Measurements from ENCODE around the gene SKOR1. TPM values are rescaled to one million over a fixed set of nuclear protein-coding genes. Genes with fewer than 3 reads are reported as not detected.

Gene SKOR1
- total RNA-seq, 1 donor from 2014 or later: under 0.01 TPM

GRCh38 chr15:67839929-67840748 lies 14.8 kb downstream of the SKOR1 start, which contains the start of gene RNU6-1:
Gene RNU6-1, minus strand, starts transcription at chr15:67840045.
- FAIRE-seq: no peak
- Histone ChIP-seq H3K36me3 (ENCODE audit: control insufficient read depth, insufficient read depth, low read length) (no peaks in the 10 kb centered on the region), H3K27me3 (ENCODE audit: control insufficient read depth, insufficient read depth, low read length) (peaks cover 9% of the 10 kb centered on the region), H3K4me3 (ENCODE audit: low read depth, low read length) (peak within 1 kb of the TSS; percentile 93)
- TF ChIP-seq CTCF (IDR thresholded peaks at IDR 0.05; ENCODE audit: insufficient read depth, low read length, severe bottlenecking): no peak
- DNase-seq (ENCODE audit: low read depth): peak; percentile 81

- peak overlapping the region; percentile 93 for H3K4me3 ChIP-seq (ENCODE audit: low read depth, low read length)
- peaks cover 3% of the 10 kb centered on the region for H3K27me3 ChIP-seq (ENCODE audit: control insufficient read depth, insufficient read depth, low read length)
- no peak for TF ChIP-seq CTCF (IDR thresholded peaks at IDR 0.05; ENCODE audit: insufficient read depth, low read length, severe bottlenecking)
- FAIRE-seq: no peak
- DNase-seq (ENCODE audit: low read depth): peak; percentile 19
- no peaks in the 10 kb centered on the region for H3K36me3 ChIP-seq (ENCODE audit: control insufficient read depth, insufficient read depth, low read length)
These were observed 15.6 kb downstream of the SKOR1 start for GRCh38 chr15:67840749-67841512.

GRCh38 chr15:67841513-67841762 lies 16.1 kb downstream of the SKOR1 start:
- Histone ChIP-seq H3K4me3 (ENCODE audit: low read depth, low read length) (no peak overlapping the region), H3K27me3 (ENCODE audit: control insufficient read depth, insufficient read depth, low read length) (peaks cover 3% of the 10 kb centered on the region), H3K36me3 (ENCODE audit: control insufficient read depth, insufficient read depth, low read length) (no peaks in the 10 kb centered on the region)
- no peak for FAIRE-seq
- no peak for TF ChIP-seq CTCF (IDR thresholded peaks at IDR 0.05; ENCODE audit: insufficient read depth, low read length, severe bottlenecking)
- DNase-seq (ENCODE audit: low read depth): no peak

- Histone ChIP-seq H3K27me3 (ENCODE audit: control insufficient read depth, insufficient read depth, low read length) (no peaks in the 10 kb centered on the region), H3K4me3 (ENCODE audit: low read depth, low read length) (no peak overlapping the region), H3K36me3 (ENCODE audit: control insufficient read depth, insufficient read depth, low read length) (no peaks in the 10 kb centered on the region)
- no peak for TF ChIP-seq CTCF (IDR thresholded peaks at IDR 0.05; ENCODE audit: insufficient read depth, low read length, severe bottlenecking)
- DNase-seq (ENCODE audit: low read depth) (no peak), FAIRE-seq (no peak)
These were observed 17.8 kb downstream of the SKOR1 start for GRCh38 chr15:67843092-67843501.

- Histone ChIP-seq H3K36me3 (ENCODE audit: control insufficient read depth, insufficient read depth, low read length) (no peaks in the 10 kb centered on the region), H3K4me3 (ENCODE audit: low read depth, low read length) (no peak overlapping the region), H3K27me3 (ENCODE audit: control insufficient read depth, insufficient read depth, low read length) (no peaks in the 10 kb centered on the region)
- TF ChIP-seq CTCF (IDR thresholded peaks at IDR 0.05; ENCODE audit: insufficient read depth, low read length, severe bottlenecking): no peak
- DNase-seq (ENCODE audit: low read depth) (no peak), FAIRE-seq (no peak)
These were observed 18.5 kb downstream of the SKOR1 start for GRCh38 chr15:67843571-67844387.
